ENCODE measurements around the gene SLC6A6.

The SLC6A6 gene

GRCh38 chr3:14518893-14519292, 116.5 kb downstream of the SLC6A6 start:
- Histone ChIP-seq H3K4me3 (ENCODE audit: low read depth in 1 of 2, low read length in 1 of 2) (no peak overlapping the region), H3K4me1 (ENCODE audit: control insufficient read depth in 1 of 2, insufficient read depth in 1 of 2, low read depth in 1 of 2, low read length in 1 of 2) (no peaks in the 10 kb centered on the region), H3K27ac (no peak overlapping the region), H3K27me3 (no peaks in the 10 kb centered on the region), H3K36me3 (no peaks in the 10 kb centered on the region), H3K9me3 (no peaks in the 10 kb centered on the region)
- TF ChIP-seq CTCF (IDR thresholded peaks at IDR 0.05) = no peak

- H3K4me3 ChIP-seq (ENCODE audit: low read depth in 1 of 2, low read length in 1 of 2) = no peak overlapping the region
- no peaks in the 10 kb centered on the region for H3K4me1 ChIP-seq (ENCODE audit: control insufficient read depth in 1 of 2, insufficient read depth in 1 of 2, low read depth in 1 of 2, low read length in 1 of 2)
- no peaks in the 10 kb centered on the region for H3K36me3 ChIP-seq
- TF ChIP-seq CTCF (IDR thresholded peaks at IDR 0.05) = no peak
- no peaks in the 10 kb centered on the region for H3K9me3 ChIP-seq
- H3K27ac ChIP-seq = no peak overlapping the region
- H3K27me3 ChIP-seq = no peaks in the 10 kb centered on the region
Observed at GRCh38 chr3:14519406-14519805, 117.0 kb downstream of the SLC6A6 start.

GRCh38 chr3:14520149-14520548, 117.7 kb downstream of the SLC6A6 start:
- Histone ChIP-seq H3K9me3 (no peaks in the 10 kb centered on the region), H3K27ac (no peak overlapping the region), H3K4me3 (ENCODE audit: low read depth in 1 of 2, low read length in 1 of 2) (no peak overlapping the region), H3K36me3 (no peaks in the 10 kb centered on the region), H3K27me3 (no peaks in the 10 kb centered on the region), H3K4me1 (ENCODE audit: control insufficient read depth in 1 of 2, insufficient read depth in 1 of 2, low read depth in 1 of 2, low read length in 1 of 2) (no peaks in the 10 kb centered on the region)
- TF ChIP-seq CTCF (IDR thresholded peaks at IDR 0.05) = no peak

GRCh38 chr3:14520967-14521366, 118.6 kb downstream of the SLC6A6 start:
- Histone ChIP-seq H3K27ac (no peak overlapping the region), H3K36me3 (no peaks in the 10 kb centered on the region), H3K9me3 (no peaks in the 10 kb centered on the region), H3K27me3 (no peaks in the 10 kb centered on the region), H3K4me3 (ENCODE audit: low read depth in 1 of 2, low read length in 1 of 2) (no peak overlapping the region), H3K4me1 (ENCODE audit: control insufficient read depth in 1 of 2, insufficient read depth in 1 of 2, low read depth in 1 of 2, low read length in 1 of 2) (no peaks in the 10 kb centered on the region)
- TF ChIP-seq CTCF (IDR thresholded peaks at IDR 0.05) = no peak

- H3K4me3 ChIP-seq (ENCODE audit: low read depth in 1 of 2, low read length in 1 of 2) = no peak overlapping the region
- no peaks in the 10 kb centered on the region for H3K4me1 ChIP-seq (ENCODE audit: control insufficient read depth in 1 of 2, insufficient read depth in 1 of 2, low read depth in 1 of 2, low read length in 1 of 2)
- no peak for TF ChIP-seq CTCF (IDR thresholded peaks at IDR 0.05)
- H3K27me3 ChIP-seq = no peaks in the 10 kb centered on the region
- no peaks in the 10 kb centered on the region for H3K36me3 ChIP-seq
- H3K9me3 ChIP-seq = no peaks in the 10 kb centered on the region
- no peak overlapping the region for H3K27ac ChIP-seq
Observed at GRCh38 chr3:14521611-14522010, 119.2 kb downstream of the SLC6A6 start.

GRCh38 chr3:14522129-14522691, 119.8 kb downstream of the SLC6A6 start:
- Histone ChIP-seq H3K4me1 (ENCODE audit: control insufficient read depth in 1 of 2, insufficient read depth in 1 of 2, low read depth in 1 of 2, low read length in 1 of 2) (no peaks in the 10 kb centered on the region), H3K9me3 (no peaks in the 10 kb centered on the region), H3K27me3 (no peaks in the 10 kb centered on the region), H3K36me3 (no peaks in the 10 kb centered on the region), H3K4me3 (ENCODE audit: low read depth in 1 of 2, low read length in 1 of 2) (no peak overlapping the region), H3K27ac (no peak overlapping the region)
- no peak for TF ChIP-seq CTCF (IDR thresholded peaks at IDR 0.05)

All from neutrophil (primary cell).